Peyer's patch (tissue), 4 donors: ENCODE results near the gene GSTCD. TPM values are rescaled to one million over a fixed set of nuclear protein-coding genes. Genes with fewer than 3 reads are reported as not detected.

Source experiments
- DNase-seq, 3 donors: peaks; one replicate each; pipeline ENCODE4 v3.0.0-alpha.2; 2017 to 2019
- H3K27ac ChIP-seq, 4 donors: fragments of 200-600 bp; sonication (generic); one replicate each; pipeline ENCODE4 v1.5.1; 2016 to 2019
- H3K27me3 ChIP-seq, 2 donors: fragments of 200-600 bp; sonication (generic); one replicate each; pipeline ENCODE4 v1.5.1; 2019
- H3K36me3 ChIP-seq, 3 donors: fragments of 200-600 bp; sonication (generic); one replicate each; pipeline ENCODE4 v1.5.1; 2016 to 2019
- H3K4me1 ChIP-seq, 4 donors: fragments of 200-600 bp; sonication (generic); one replicate each; pipeline ENCODE4 v1.5.1; 2016 to 2019
- H3K4me3 ChIP-seq, 4 donors: fragments of 200-600 bp; sonication (generic); 1 replicate in 3 of 4; 2 replicates in 1 of 4; pipeline ENCODE4 v1.5.1; 2016 to 2019; ENCODE audit warnings: mild to moderate bottlenecking in 1 of 4
- H3K9me3 ChIP-seq, 4 donors: fragments of 200-600 bp; sonication (generic); one replicate each; pipeline ENCODE4 v1.5.1; 2016 to 2019; ENCODE audit warnings: mild to moderate bottlenecking in 1 of 4
- POLR2A ChIP-seq, 2 donors: fragments of 450-650 bp; IDR thresholded peaks; one replicate each; pipeline ENCODE4 v1.5.1; 2017; ENCODE audit warnings: antibody characterized with exemption in 2 of 2, mild to moderate bottlenecking in 2 of 2, moderate library complexity in 2 of 2
- total RNA-seq, 4 donors: library from RNA; depleted of rRNA; stranded (reverse); fragments of >200 nt; gene quantifications; one replicate each; pipeline ENCODE4 v1.1.0, GENCODE V29; 2016
- TF ChIP-seq, protein P1 (sequence below), 6 experiments: fragments of 450-650 bp in 4 of 6; fragments of 200-600 bp in 2 of 6; sonication (generic) in 1 of 6; IDR thresholded peaks; one replicate each; pipeline ENCODE4 v1.5.1; 2017 to 2019; ENCODE audit warnings: antibody characterized with exemption in 6 of 6, mild to moderate bottlenecking in 3 of 6, moderate library complexity in 1 of 6

GSTCD gene
- total RNA-seq, 4 donors from 2014 or later, result 6.4 to 23.1 (median 10.3) TPM

DNA sequence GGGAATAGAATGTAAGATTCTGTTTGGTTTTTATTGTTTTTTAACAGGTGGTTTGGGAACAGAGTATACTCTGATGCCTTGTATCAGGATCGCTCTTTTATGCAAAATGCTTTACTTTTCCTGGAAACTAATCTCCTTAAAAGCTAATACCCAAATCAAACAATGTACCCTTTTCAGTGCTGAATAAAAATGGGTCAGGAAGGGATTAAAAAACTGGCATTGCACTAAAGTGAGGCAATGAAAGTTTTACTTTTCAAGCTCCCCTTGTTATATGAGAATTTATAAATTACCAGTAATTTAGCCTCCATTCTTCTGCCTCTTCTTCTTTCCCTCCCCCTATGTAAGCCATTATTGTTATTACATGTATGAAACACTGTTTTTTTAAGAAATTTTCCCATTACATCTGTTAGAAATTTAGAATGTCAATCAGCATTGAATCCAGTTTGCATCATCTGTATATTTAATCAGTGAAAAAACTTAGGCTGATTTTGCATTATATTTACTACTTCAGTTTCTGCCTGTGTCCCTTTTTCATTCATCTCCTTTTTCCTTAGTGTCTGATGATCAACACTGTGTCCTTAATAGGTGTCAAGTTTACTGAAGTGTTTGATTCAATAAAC is 97.0 kb downstream of the GSTCD start:
- Histone ChIP-seq H3K9me3 (no peaks in the 10 kb centered on the region), H3K27ac (no peak overlapping the region), H3K4me1 (no peaks in the 10 kb centered on the region), H3K36me3 (no peaks in the 10 kb centered on the region), H3K4me3 (no peak overlapping the region), H3K27me3 (no peaks in the 10 kb centered on the region)
- TF ChIP-seq POLR2A (IDR thresholded peaks at IDR 0.05), result no peak
- TF ChIP-seq, protein P1, sequence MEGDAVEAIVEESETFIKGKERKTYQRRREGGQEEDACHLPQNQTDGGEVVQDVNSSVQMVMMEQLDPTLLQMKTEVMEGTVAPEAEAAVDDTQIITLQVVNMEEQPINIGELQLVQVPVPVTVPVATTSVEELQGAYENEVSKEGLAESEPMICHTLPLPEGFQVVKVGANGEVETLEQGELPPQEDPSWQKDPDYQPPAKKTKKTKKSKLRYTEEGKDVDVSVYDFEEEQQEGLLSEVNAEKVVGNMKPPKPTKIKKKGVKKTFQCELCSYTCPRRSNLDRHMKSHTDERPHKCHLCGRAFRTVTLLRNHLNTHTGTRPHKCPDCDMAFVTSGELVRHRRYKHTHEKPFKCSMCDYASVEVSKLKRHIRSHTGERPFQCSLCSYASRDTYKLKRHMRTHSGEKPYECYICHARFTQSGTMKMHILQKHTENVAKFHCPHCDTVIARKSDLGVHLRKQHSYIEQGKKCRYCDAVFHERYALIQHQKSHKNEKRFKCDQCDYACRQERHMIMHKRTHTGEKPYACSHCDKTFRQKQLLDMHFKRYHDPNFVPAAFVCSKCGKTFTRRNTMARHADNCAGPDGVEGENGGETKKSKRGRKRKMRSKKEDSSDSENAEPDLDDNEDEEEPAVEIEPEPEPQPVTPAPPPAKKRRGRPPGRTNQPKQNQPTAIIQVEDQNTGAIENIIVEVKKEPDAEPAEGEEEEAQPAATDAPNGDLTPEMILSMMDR (IDR thresholded peaks at IDR 0.05), result no peak
- no peak for DNase-seq

DNA sequence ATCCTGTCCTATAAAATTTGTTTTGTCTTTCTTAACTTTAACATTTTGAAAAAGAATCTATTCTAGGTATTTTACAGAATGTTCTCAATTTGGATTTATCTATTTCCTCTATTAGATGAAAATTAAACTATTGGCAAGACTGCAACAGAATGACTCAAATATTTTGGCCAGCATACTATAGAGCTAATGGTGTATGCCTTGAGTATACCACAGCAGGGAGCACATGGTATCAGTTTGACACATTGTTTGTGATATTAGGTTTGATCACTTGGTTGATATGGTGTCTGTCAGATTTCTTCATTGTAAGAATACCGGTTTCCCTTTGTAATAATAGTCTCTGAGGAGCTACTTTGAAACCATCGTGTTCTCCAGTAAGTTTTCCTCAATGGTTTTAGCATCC is 98.9 kb downstream of the GSTCD start:
- Histone ChIP-seq H3K27me3 (no peaks in the 10 kb centered on the region), H3K36me3 (no peaks in the 10 kb centered on the region), H3K4me3 (no peak overlapping the region), H3K27ac (no peak overlapping the region), H3K4me1 (no peaks in the 10 kb centered on the region), H3K9me3 (no peaks in the 10 kb centered on the region)
- TF ChIP-seq, protein P1 (IDR thresholded peaks at IDR 0.05), result no peak
- no peak for TF ChIP-seq POLR2A (IDR thresholded peaks at IDR 0.05)
- no peak for DNase-seq

DNA sequence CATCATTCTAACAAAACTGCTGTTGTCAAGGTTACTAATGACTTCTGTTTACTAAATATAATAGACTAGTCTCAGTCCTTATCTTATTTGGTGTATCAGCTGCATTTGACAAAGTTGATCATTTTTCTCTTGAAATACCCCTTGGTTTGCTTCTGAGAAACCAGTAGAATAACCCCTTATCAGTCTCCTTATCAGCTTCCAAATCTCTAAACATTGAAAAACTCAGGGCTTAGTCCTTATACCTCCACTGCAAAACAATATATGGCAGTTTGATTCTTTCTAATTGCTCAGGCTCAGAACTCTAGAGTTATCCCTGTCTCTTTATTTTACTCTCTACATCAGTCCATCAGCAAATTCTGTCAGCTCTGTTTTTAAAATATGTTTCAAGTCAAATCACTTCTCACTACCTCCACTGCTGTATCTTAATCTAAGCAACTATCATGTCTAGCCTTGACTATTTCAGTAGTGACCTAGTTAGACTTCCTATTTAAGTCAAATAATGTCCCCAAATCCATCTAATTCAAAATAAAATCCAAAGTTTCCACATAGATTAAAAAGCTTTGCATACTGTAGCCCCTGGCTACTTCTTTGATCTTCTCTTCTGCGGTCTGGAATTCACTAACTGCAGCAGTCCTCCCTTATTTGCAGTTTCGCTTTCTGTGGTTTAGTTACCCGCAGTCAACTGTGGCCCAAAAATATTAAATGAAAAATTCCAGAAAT is 99.6 kb downstream of the GSTCD start:
- H3K36me3 ChIP-seq, result no peaks in the 10 kb centered on the region
- TF ChIP-seq, protein P1 (IDR thresholded peaks at IDR 0.05), result no peak
- no peak for TF ChIP-seq POLR2A (IDR thresholded peaks at IDR 0.05)
- H3K9me3 ChIP-seq, result no peaks in the 10 kb centered on the region
- no peak for DNase-seq
- peak overlapping the region in 1 of 4 donors; percentile 4 for H3K4me3 ChIP-seq
- no peaks in the 10 kb centered on the region for H3K27me3 ChIP-seq
- H3K27ac ChIP-seq, result no peak overlapping the region
- no peaks in the 10 kb centered on the region for H3K4me1 ChIP-seq

DNA sequence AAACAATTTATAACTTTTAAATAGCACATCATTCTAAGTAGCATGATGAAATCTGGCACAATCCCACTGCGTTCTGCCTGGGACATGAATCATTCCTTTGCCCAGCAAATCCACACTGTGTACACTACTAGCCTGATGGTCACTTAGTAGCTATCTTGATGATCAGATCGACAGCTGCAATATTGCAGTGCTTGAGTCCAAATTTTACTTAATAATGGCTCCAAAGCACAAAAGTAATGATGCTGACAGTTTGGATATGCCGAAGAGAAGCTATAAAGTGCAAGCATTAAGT is 100.1 kb downstream of the GSTCD start:
- Histone ChIP-seq H3K4me1 (no peaks in the 10 kb centered on the region), H3K4me3 (peak overlapping the region in 1 of 4 donors; percentile 4), H3K27me3 (no peaks in the 10 kb centered on the region), H3K36me3 (no peaks in the 10 kb centered on the region), H3K27ac (no peak overlapping the region), H3K9me3 (no peaks in the 10 kb centered on the region)
- TF ChIP-seq, protein P1 (IDR thresholded peaks at IDR 0.05), result no peak
- TF ChIP-seq POLR2A (IDR thresholded peaks at IDR 0.05), result no peak
- no peak for DNase-seq

DNA sequence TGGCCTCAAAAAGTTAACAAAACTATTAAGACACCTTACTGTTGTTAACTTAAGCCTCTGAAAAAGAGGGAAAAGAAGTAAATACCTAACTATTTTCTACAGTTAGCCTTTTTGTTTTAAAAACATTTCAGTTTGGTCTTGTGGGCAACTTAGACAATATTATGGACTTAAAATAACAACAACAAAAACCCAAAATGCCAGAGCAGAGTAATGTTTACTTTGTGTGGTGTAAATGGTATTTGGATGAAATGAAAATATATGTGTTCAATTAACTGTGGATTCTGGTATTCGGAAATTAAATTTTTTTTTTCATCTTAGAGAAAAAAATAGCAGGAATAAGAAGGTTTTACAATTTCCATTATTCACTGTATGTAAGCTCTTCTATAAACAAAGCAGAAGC is 107.1 kb downstream of the GSTCD start:
- no peaks in the 10 kb centered on the region for H3K9me3 ChIP-seq
- no peak overlapping the region for H3K27ac ChIP-seq
- no peaks in the 10 kb centered on the region for H3K27me3 ChIP-seq
- H3K4me3 ChIP-seq, result no peak overlapping the region
- TF ChIP-seq POLR2A (IDR thresholded peaks at IDR 0.05), result no peak
- TF ChIP-seq, protein P1 (IDR thresholded peaks at IDR 0.05), result no peak
- no peaks in the 10 kb centered on the region for H3K4me1 ChIP-seq
- no peak for DNase-seq
- H3K36me3 ChIP-seq, result no peaks in the 10 kb centered on the region
